GM19468 (cell line): Measurements from ENCODE around the gene ZBTB17.
"Not testable (repeated sequence)": the region's sequence is repeated elsewhere in the genome, so short reads cannot be mapped to it uniquely, and the experiment has no call there.

Experiments used
- ATAC-seq: cut with Tn5 transposase; IDR thresholded peaks from one replicate; pipeline ENCODE4 v1.9.1; 2021; ENCODE audit warnings: mild to moderate bottlenecking, moderate library complexity, moderate number of reproducible peaks; ENCODE audit not compliant: unreplicated experiment; ENCODE audit errors: extremely low read depth

The ZBTB17 gene

DNA sequence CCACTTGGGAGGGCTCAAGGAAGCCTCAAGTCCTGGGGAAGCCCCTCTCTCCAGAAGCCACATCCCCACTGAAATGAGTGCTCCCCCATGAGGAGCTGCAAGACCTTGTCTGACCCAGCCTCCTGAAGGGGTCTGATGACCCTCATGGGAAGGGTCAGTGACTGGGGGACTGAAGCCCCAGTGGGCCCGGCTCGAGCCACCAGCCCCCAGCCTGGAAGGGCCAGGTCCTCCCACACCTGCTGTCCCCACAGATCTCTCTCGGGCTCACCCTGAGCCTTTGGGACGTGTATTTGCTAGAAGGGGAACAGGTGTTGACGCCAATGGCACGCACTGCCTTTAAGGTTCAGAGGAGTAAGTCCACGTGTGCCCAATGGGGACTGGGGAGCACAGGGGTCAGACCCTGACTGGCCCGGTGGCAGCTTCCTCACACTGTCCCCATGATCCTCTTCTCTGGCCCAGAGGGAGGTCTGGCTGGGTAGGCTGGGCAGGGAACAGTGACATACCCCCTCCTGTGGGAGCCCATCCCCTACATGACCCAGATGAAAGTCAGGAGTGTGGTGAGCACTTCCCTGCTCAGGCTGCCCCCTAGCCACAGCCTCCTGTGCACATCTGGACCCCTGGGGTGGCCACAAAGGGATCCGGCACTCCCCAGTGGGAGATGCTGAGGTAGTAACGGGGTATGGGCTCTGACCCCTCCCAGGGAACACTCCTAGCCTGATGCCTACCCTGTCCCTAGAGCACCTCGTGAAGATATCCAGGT lies 15.7 kb upstream of the ZBTB17 start:
- no peak for ATAC-seq

DNA sequence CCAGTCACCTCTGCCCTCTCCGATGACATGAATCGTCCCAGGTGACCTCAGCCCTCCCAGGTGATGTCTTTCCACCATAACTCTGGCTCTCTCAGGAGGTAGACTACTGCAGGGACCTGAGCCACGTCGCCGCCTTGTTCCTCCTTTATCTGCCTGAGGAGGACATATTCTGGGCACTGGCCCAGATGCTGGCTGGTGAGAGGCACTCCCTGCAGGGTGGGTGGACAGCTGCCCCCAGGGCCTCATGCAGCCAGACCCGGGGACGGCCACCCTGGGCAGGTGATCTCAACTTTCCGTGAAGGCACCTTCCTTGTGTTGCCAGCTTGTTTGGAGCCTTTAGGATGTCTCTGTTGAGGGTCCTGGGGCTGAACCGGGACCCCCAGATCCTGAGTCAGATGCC lies 13.9 kb upstream of the ZBTB17 start:
- no peak for ATAC-seq

DNA sequence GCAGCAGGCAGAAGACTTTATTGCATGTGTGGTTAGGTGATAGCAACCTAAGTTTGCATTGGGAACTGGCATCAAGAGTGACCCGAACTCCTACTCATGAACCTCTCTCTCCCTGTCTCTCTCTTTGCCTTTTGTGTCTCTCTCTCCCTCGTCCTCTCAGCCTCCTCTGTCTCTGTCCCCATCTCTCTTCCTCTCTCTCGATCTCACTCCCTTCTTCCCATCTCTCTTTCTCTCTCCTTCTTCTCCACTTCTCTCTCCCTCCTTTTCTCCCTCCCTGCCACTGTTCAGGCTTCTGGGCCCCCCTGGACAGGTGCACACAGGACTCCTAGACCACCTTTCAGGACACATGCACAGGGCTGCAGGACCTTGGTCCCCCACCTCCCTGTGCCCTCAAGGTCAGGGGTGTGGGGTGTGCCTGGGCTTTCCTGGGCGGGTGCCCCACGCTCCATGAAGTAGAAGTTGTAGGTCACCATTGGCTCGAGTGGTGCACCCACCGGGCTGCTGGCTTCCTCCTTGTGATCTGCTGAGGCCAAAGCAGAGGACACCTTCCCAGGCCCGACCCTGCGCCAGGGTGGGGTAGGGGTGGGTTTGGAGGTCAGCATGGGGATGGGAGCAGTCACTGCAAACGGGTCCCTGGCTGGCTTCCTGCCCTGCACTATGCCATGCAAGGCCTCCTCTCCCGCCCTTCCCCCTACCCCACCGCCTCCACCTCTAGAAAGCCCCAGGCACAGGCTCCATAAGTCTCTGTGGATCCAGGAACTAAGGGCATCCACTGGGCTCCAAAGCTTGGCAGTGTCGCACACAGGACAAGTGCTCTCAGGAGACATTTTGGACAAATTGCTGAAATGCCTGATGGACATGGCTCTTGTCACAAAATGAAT lies 13.2 kb upstream of the ZBTB17 start:
- ATAC-seq = no peak

DNA sequence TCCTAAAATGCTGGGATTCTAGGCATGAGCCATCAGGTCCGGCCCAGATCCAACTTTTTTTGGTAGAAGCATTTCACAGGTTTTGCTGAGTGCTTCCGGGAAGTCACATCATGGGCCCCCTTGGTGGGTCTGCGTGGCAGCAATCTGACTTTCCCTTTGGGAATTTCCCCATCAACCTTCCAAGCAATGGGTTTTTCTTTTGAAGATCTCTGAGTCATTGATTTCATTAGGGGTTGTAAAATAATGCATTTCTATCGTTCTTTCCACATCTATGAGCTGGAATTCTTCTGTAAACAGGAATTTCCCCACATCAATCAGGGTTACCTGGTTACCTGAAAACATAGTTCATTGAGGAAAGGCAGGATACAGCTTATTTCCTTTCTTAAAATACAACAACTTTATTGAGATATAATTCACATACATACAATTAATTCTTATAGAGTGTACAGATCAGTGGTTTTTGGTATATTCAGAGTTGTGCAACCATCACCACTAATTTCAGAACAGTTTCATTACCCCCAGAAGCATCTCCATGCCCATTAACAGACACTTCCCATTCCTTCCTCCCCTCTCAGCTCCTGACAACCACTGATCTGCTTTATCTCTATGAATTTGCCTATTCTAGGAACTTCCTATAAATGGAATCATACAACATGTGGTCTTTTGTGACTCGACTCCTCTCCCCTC lies 9.9 kb upstream of the ZBTB17 start:
- no peak for ATAC-seq

DNA sequence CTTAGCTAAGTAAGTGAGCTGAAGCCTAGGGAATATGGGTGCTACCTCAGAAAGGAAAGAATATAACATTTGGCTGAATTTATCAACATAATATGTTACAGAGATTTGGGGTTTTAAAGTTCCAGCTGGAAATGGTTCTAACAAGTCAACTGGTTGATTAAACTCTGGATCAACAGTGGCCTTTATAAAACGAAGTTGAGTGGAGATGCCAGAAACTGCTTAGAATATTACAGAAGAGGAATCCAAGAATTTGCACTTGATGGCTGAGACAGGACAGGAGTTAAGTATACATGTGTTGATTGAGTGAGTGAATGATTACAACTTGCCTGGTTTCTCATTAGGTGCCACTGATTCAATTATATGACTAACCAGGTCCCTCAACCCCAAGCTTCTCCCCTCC lies 7.4 kb upstream of the ZBTB17 start:
- no peak for ATAC-seq

DNA sequence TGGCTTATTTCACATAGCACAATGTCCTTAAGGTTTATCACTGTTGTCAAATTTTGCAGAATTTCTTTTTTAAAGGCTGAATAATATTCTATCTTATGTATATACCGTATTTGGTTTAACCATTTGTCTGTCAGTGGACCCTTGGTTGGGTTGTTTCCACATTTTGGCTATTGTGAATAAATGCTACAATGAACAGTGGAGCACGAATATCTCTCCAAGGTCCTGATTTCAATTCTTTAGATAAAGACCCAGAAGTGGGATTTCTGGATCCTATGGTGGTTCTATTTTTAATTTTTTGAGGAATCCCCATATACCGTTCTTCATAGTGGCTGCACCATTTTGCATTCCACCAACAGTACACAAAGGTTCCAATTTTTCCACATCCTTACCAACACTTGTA lies 5.8 kb upstream of the ZBTB17 start:
- ATAC-seq = no peak

DNA sequence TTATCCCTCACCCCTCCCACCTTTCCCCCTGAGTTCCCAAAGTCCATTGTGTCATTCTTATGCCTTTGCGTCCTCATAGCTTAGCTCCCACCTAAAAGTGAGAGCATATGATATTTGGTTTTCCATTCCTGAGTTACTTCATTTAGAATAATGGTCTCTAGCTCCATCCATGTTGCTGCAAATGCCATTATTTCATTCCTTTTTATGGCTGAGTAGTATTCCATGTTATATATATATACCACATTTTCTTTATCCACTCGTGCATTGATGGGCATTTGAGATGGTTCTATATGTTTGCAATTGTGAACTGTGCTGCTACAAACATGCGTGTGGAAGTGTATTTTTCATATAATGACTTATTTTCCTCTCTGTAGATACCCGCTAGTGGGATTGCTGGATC lies 2.0 kb upstream of the ZBTB17 start:
- ATAC-seq = not testable (repeated sequence)

DNA sequence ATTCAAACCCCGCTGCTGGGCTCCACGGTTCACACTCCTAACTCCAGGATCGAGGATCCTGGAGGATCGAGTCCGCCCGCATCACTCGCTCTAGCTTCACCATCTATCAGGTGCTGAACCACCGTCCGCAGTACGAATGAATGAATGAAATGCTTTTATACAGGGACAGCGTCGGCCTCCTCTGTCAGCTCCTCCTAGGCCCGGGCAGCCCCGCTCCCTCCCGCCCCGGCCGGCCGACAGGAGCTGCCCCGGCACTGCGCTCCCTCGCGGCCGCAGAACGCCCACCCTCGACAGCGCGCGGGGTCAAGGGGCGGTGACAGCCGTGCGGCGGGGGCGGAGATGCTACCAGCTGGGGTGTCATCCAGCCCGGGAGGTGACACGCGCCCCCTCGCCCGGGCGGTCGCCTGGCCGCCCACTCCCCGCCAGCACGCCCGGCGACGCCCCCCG lies 520 bp downstream of the ZBTB17 start:
- no peak for ATAC-seq

DNA sequence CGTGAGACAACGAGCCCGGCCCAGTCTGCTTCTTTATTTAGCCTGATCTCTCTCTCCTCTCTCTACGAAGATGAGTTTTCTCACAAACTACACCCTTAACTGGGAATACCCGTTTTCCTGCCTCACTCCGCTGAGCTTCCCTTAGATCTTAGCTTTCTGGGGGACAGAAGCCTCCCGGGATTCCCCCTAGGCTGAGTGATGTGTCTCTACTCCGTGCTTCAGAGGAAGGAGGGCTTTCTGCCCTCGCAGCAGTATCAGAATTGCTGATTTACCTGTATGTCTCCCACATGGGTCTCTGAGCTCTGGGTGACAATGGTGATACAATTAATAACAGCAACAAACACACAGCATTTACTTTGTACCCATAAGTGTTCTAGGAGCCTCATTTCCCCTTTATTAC lies 1.0 kb downstream of the ZBTB17 start:
- no peak for ATAC-seq

DNA sequence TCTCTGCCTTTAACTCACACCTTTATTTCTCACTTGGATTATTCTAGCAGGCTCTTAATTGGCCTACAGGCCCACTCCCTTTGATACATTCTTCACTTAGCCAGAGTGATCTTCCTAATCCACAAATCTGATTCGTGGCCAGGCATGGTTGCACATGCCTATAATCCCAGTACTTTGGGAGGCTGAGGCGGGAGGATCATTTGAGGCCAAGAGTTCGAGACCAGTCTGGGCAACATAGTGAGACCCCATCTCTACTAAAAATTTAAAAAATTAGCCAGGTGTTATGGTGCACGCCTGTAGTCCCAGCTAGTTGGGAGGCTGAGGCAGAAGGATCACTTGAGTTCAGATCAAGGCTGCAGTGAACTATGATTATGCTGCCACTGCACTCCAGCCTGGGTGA lies 2.1 kb downstream of the ZBTB17 start:
- ATAC-seq = no peak

DNA sequence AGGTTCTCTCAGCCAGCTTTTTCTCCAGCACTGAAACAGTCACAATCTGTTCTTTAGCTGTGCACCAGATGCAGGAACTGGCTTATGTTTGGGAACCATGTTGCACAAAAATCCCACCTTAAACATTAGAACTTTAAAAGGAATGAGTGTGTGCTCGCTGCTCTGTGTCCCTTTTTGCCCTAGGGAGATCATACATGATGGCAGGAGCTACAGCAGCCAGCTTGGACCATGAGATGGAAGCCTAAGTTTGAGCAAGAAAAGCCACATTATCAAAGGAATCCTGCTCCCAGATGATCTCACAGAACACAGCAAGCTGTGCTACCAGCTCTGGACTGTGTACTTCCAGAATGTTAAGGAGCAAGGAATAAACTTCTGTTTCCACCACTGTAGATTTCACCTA lies 3.5 kb downstream of the ZBTB17 start:
- no peak for ATAC-seq

DNA sequence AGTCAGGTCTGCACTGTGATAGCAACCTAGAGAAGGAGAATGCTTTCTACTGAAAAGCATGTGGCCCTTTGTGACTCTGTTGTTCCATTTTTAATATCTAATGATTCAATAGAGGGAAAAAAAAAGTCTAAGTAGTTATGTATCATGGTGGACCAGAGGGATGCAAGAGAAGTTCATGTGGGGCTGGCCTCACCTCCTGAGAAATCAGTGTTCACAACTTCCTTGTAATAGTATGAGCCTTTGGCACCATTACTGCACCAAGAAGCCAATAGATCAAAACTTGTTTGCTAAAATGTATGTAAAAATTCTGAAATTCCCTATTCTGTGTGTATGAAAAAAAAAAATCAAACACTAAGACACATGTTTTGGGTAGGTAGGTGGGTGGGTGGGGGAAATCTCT lies 5.0 kb downstream of the ZBTB17 start:
- no peak for ATAC-seq

DNA sequence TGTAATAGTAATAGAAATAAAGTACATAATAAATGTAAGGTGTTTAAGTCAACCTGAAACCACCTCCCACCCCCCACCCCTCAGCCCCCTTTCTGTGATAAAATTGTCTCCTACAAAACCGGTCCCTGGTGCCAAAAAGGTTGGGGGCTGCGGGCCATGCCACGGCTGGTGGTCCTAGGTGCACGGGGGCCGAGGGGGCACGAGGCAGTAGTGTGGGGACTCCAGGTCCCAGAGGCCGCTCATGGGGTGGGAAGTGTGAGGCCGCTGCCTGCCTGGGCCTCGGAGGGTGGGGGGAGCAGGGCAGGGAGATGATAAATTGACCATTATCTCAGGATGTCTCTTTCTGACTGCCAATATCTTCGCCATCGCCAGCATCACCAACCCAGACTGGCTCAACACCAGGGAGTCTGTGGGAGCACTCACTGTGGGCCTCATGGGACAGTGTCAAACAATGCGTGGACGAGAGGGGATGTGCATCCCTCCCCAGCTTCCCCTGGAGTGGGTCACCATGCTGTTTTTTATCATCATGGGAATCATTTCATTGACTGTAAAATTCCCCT lies 6.5 kb downstream of the ZBTB17 start:
- no peak for ATAC-seq

DNA sequence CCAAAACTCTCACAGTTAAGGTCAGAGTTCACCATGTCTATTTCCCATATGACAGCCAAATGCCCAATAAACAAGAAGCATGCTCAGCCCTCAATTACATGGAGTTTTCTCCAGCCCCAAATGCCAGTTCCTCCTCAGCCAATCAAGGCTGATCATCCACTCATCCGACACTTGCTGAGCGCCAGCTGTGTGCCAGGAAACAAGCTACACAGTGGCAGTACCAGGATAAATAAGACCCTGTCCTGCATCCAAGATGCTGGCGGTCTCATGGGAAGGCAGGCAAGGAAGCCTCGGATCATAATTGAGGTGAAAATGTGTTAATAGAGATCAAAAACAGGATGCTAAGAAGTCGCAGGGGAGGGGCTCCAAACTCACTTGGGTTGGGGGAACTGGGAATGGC lies 7.7 kb downstream of the ZBTB17 start:
- ATAC-seq = no peak

DNA sequence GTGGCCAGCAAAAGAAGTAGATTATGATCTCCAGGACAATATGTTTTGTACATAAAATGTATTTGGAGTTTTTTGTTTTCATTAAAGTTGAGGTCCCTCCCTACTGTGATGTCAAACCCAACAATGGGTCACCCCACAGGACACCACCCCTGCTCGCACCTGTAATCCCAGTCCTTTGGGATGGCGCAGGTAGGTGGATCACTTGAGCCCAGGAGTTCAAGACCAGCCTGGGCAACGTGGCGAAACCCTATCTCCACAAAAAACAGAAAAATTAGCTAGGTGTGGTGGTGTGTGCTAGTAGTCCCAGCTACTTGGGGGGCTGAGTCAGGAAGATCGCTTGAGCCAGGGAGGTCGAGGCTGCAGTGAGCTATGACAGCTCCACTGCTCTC lies 9.0 kb downstream of the ZBTB17 start:
- ATAC-seq = no peak

DNA sequence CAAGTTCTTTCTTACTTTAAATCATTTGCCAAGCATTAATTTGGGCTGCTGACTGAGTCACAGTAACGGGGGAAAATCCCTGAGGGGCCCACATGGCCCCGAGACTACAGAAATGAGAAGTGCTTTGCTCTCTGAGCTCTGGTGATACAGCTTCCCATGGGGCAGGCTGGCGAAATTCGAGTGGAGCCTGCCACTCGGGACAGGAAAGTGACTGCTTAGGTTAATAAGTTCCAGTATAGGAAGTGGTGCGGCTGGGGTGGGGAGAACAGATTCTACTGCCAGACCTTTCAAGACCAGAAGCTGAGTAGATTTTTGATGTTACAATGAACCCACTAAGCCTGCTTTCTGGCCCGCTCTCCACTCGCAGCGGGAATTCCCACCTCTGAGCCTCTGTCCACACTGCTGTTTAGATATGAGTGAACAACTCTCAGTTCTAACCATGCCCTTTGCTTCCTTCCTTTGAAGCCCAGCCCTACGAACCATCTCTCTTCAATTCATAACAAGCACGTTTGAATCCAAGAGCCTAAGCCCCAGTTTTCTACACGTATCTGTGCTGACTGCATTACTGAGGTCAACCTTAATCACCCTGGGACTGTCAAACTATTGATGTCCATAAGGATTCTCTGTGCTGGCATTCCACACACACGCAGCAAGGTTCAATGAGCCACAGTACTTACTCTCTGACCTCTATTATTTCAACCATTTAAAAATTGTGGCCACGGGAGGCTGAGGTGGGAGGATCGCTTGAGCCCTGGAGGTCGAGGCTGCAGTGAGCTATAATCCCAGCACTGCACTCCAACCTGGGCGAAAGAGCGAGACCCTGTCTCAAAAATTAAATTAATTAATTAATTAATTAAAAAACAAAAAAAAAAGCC lies 9.6 kb downstream of the ZBTB17 start:
- ATAC-seq = peak; percentile 34

DNA sequence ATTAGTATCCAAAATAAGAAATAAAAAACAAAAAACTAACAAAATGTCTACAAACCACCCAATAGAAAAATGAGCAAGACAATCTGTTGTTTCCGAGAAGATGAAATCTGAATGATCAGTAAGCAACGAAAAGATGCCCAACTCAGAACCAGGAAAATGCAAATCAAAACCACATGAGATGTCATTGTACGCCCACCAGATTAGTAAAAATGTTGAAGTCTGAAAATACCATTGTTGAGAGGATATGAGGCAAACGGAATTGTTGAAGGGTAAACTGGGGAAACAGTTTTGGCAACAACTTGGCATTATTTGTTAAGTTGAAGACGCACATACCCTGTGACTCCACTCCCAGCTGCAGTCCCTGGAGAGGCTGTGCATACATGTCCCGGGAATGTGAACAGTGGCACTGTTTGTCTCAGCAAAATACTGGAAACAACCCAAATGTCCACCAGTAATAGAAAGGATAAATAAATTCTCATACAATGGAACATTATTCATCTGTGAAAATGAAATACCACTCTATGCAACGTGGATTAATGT lies 10.6 kb downstream of the ZBTB17 start:
- ATAC-seq = no peak

DNA sequence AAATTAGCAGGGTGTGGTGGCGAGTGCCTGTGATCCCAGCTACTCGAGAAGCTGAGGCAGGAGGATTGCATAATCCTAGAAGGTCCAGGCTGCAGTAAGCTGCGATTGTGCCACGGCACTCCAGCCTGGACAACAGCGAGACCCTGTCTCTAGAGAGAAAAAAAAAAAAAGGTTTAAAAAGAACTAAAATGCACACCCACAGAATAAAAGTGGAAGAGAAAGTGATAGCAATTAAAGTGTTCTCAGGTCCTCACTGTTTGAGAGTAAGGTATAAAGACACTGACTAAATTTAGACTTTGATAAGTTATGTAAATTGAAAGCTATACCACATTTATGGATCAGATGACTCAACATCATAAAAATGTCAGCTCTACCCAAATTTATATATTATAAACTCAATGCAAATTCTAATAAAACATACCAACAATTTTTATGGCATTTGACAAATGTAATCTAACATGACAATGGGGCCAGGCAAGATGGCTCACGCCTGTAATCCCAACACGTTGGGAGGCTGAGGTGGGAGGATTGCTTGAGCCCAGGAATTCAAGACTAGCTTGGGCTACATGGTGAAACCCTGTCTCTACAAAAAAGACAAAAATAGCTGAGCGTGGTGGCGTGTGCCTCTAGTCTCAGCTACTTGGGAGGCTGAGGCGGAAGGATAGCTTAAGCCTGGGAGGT lies 11.8 kb downstream of the ZBTB17 start:
- ATAC-seq = no peak
